Parathyroid adenoma (tissue), 2 donors: ENCODE measurements around the gene UQCC3.

Experiments used
- H2AFZ ChIP-seq: fragments of 300-600 bp; sonication (generic); one replicate; pipeline ENCODE4 v1.7.0; 2017; ENCODE audit warnings: antibody characterized with exemption, mild to moderate bottlenecking
- H3K27ac ChIP-seq: fragments of 300-600 bp; sonication (generic); one replicate; pipeline ENCODE4 v1.7.0; 2017
- H3K27me3 ChIP-seq: fragments of 300-600 bp; sonication (generic); one replicate; pipeline ENCODE4 v1.7.0; 2017; ENCODE audit warnings: low read length; ENCODE audit not compliant: control insufficient read depth, insufficient read depth
- H3K36me3 ChIP-seq: fragments of 300-600 bp; sonication (generic); one replicate; pipeline ENCODE4 v1.7.0; 2017; ENCODE audit warnings: low read length; ENCODE audit not compliant: control insufficient read depth, insufficient read depth
- H3K4me1 ChIP-seq: fragments of 300-600 bp; sonication (generic); one replicate; pipeline ENCODE4 v1.7.0; 2017; ENCODE audit warnings: control low read depth
- H3K4me2 ChIP-seq: fragments of 300-600 bp; sonication (generic); one replicate; pipeline ENCODE4 v1.7.0; 2017; ENCODE audit warnings: low read length
- H3K4me3 ChIP-seq: fragments of 300-600 bp; sonication (generic); one replicate; pipeline ENCODE4 v1.7.0; 2017; ENCODE audit warnings: low read depth, low read length
- H3K79me2 ChIP-seq: fragments of 300-600 bp; sonication (generic); one replicate; pipeline ENCODE4 v1.7.0; 2017; ENCODE audit warnings: control low read depth
- H3K9ac ChIP-seq: fragments of 300-600 bp; sonication (generic); one replicate; pipeline ENCODE4 v1.7.0; 2017; ENCODE audit warnings: mild to moderate bottlenecking
- H3K9me3 ChIP-seq: fragments of 300-600 bp; sonication (generic); one replicate; pipeline ENCODE4 v1.7.0; 2017; ENCODE audit warnings: low read length; ENCODE audit not compliant: control insufficient read depth
- CTCF ChIP-seq: fragments of 300-600 bp; sonication (generic); IDR thresholded peaks from one replicate; pipeline ENCODE4 v1.7.0; 2017; ENCODE audit warnings: antibody characterized with exemption, mild to moderate bottlenecking
- donor health status: primary hyperparathyroidism.

The UQCC3 gene

GRCh38 chr11:62712861-62713260, 41.4 kb downstream of the UQCC3 start:
- H3K9ac ChIP-seq, result no peak overlapping the region
- no peak overlapping the region for H3K27ac ChIP-seq
- no peaks in the 10 kb centered on the region for H3K27me3 ChIP-seq
- peaks cover 3% of the 10 kb centered on the region for H3K79me2 ChIP-seq
- no peak for TF ChIP-seq CTCF
- no peak overlapping the region for H2AFZ ChIP-seq
- no peaks in the 10 kb centered on the region for H3K36me3 ChIP-seq
- H3K9me3 ChIP-seq, result no peaks in the 10 kb centered on the region
- no peak overlapping the region for H3K4me2 ChIP-seq
- peaks cover 2% of the 10 kb centered on the region for H3K4me1 ChIP-seq
- no peak overlapping the region for H3K4me3 ChIP-seq

GRCh38 chr11:62713343-62713742, 41.9 kb downstream of the UQCC3 start:
- Histone ChIP-seq H3K27ac (no peak overlapping the region), H3K27me3 (no peaks in the 10 kb centered on the region), H3K4me3 (no peak overlapping the region), H3K4me2 (no peak overlapping the region), H3K9me3 (no peaks in the 10 kb centered on the region), H3K36me3 (no peaks in the 10 kb centered on the region), H3K9ac (no peak overlapping the region), H3K79me2 (peaks cover 3% of the 10 kb centered on the region), H3K4me1 (peaks cover 2% of the 10 kb centered on the region), H2AFZ (no peak overlapping the region)
- no peak for TF ChIP-seq CTCF

GRCh38 chr11:62715150-62716130, 44.0 kb downstream of the UQCC3 start:
- no peak overlapping the region for H3K27ac ChIP-seq
- H3K36me3 ChIP-seq, result no peaks in the 10 kb centered on the region
- H2AFZ ChIP-seq, result no peak overlapping the region
- H3K4me1 ChIP-seq, result no peaks in the 10 kb centered on the region
- H3K27me3 ChIP-seq, result no peaks in the 10 kb centered on the region
- peaks cover 15% of the 10 kb centered on the region for H3K79me2 ChIP-seq
- H3K4me3 ChIP-seq, result no peak overlapping the region
- no peak overlapping the region for H3K9ac ChIP-seq
- no peak overlapping the region for H3K4me2 ChIP-seq
- no peak for TF ChIP-seq CTCF
- no peaks in the 10 kb centered on the region for H3K9me3 ChIP-seq

GRCh38 chr11:62716206-62716605, 44.7 kb downstream of the UQCC3 start:
- H3K27ac ChIP-seq, result no peak overlapping the region
- no peak overlapping the region for H3K9ac ChIP-seq
- H3K36me3 ChIP-seq, result no peaks in the 10 kb centered on the region
- no peaks in the 10 kb centered on the region for H3K4me1 ChIP-seq
- no peaks in the 10 kb centered on the region for H3K27me3 ChIP-seq
- H3K79me2 ChIP-seq, result peaks cover 15% of the 10 kb centered on the region
- H3K4me2 ChIP-seq, result no peak overlapping the region
- H3K9me3 ChIP-seq, result no peaks in the 10 kb centered on the region
- H3K4me3 ChIP-seq, result no peak overlapping the region
- TF ChIP-seq CTCF, result no peak
- no peak overlapping the region for H2AFZ ChIP-seq
